Parathyroid adenoma (tissue), 2 donors: ENCODE results near the gene VIT.

Experiments
- H2AFZ ChIP-seq: fragments of 300-600 bp; sonication (generic); one replicate; pipeline ENCODE4 v1.7.0; 2017; ENCODE audit warnings: antibody characterized with exemption, mild to moderate bottlenecking
- H3K27ac ChIP-seq: fragments of 300-600 bp; sonication (generic); one replicate; pipeline ENCODE4 v1.7.0; 2017
- H3K27me3 ChIP-seq: fragments of 300-600 bp; sonication (generic); one replicate; pipeline ENCODE4 v1.7.0; 2017; ENCODE audit warnings: low read length; ENCODE audit not compliant: control insufficient read depth, insufficient read depth
- H3K36me3 ChIP-seq: fragments of 300-600 bp; sonication (generic); one replicate; pipeline ENCODE4 v1.7.0; 2017; ENCODE audit warnings: low read length; ENCODE audit not compliant: control insufficient read depth, insufficient read depth
- H3K4me1 ChIP-seq: fragments of 300-600 bp; sonication (generic); one replicate; pipeline ENCODE4 v1.7.0; 2017; ENCODE audit warnings: control low read depth
- H3K4me2 ChIP-seq: fragments of 300-600 bp; sonication (generic); one replicate; pipeline ENCODE4 v1.7.0; 2017; ENCODE audit warnings: low read length
- H3K4me3 ChIP-seq: fragments of 300-600 bp; sonication (generic); one replicate; pipeline ENCODE4 v1.7.0; 2017; ENCODE audit warnings: low read depth, low read length
- H3K79me2 ChIP-seq: fragments of 300-600 bp; sonication (generic); one replicate; pipeline ENCODE4 v1.7.0; 2017; ENCODE audit warnings: control low read depth
- H3K9ac ChIP-seq: fragments of 300-600 bp; sonication (generic); one replicate; pipeline ENCODE4 v1.7.0; 2017; ENCODE audit warnings: mild to moderate bottlenecking
- H3K9me3 ChIP-seq: fragments of 300-600 bp; sonication (generic); one replicate; pipeline ENCODE4 v1.7.0; 2017; ENCODE audit warnings: low read length; ENCODE audit not compliant: control insufficient read depth
- CTCF ChIP-seq: fragments of 300-600 bp; sonication (generic); IDR thresholded peaks from one replicate; pipeline ENCODE4 v1.7.0; 2017; ENCODE audit warnings: antibody characterized with exemption, mild to moderate bottlenecking
- donor health status: primary hyperparathyroidism.

The VIT gene

GRCh38 chr2:36662638-36663037 lies 33.9 kb upstream of the VIT start:
- Histone ChIP-seq H3K4me3 (no peak overlapping the region), H3K4me1 (no peaks in the 10 kb centered on the region), H3K9me3 (no peaks in the 10 kb centered on the region), H3K36me3 (no peaks in the 10 kb centered on the region), H3K4me2 (no peak overlapping the region), H3K79me2 (no peaks in the 10 kb centered on the region), H2AFZ (no peak overlapping the region), H3K27ac (no peak overlapping the region), H3K9ac (no peak overlapping the region), H3K27me3 (no peaks in the 10 kb centered on the region)
- no peak for TF ChIP-seq CTCF

- H3K9me3 ChIP-seq: no peaks in the 10 kb centered on the region
- no peaks in the 10 kb centered on the region for H3K36me3 ChIP-seq
- H2AFZ ChIP-seq: no peak overlapping the region
- H3K79me2 ChIP-seq: no peaks in the 10 kb centered on the region
- H3K4me1 ChIP-seq: no peaks in the 10 kb centered on the region
- no peak overlapping the region for H3K9ac ChIP-seq
- no peak overlapping the region for H3K4me3 ChIP-seq
- no peak overlapping the region for H3K4me2 ChIP-seq
- no peak overlapping the region for H3K27ac ChIP-seq
- H3K27me3 ChIP-seq: no peaks in the 10 kb centered on the region
- no peak for TF ChIP-seq CTCF
Observed at GRCh38 chr2:36663295-36663694, 33.2 kb upstream of the VIT start.

- no peaks in the 10 kb centered on the region for H3K79me2 ChIP-seq
- H3K4me1 ChIP-seq: no peaks in the 10 kb centered on the region
- H3K27me3 ChIP-seq: no peaks in the 10 kb centered on the region
- no peak overlapping the region for H2AFZ ChIP-seq
- no peak overlapping the region for H3K9ac ChIP-seq
- no peaks in the 10 kb centered on the region for H3K36me3 ChIP-seq
- no peak overlapping the region for H3K4me3 ChIP-seq
- H3K27ac ChIP-seq: no peak overlapping the region
- no peak overlapping the region for H3K4me2 ChIP-seq
- H3K9me3 ChIP-seq: no peaks in the 10 kb centered on the region
- peak; percentile 79 for TF ChIP-seq CTCF
Observed at GRCh38 chr2:36663851-36664695, 32.4 kb upstream of the VIT start.

- Histone ChIP-seq H3K27me3 (no peaks in the 10 kb centered on the region), H3K9ac (no peak overlapping the region), H3K4me3 (no peak overlapping the region), H3K27ac (no peak overlapping the region), H3K9me3 (no peaks in the 10 kb centered on the region), H3K4me1 (no peaks in the 10 kb centered on the region), H3K79me2 (no peaks in the 10 kb centered on the region), H3K36me3 (no peaks in the 10 kb centered on the region), H3K4me2 (no peak overlapping the region), H2AFZ (no peak overlapping the region)
- TF ChIP-seq CTCF: no peak
Observed at GRCh38 chr2:36664696-36665076, 31.8 kb upstream of the VIT start.

- no peak overlapping the region for H2AFZ ChIP-seq
- no peak overlapping the region for H3K9ac ChIP-seq
- no peaks in the 10 kb centered on the region for H3K27me3 ChIP-seq
- no peaks in the 10 kb centered on the region for H3K36me3 ChIP-seq
- H3K27ac ChIP-seq: no peak overlapping the region
- H3K9me3 ChIP-seq: no peaks in the 10 kb centered on the region
- no peaks in the 10 kb centered on the region for H3K79me2 ChIP-seq
- no peak overlapping the region for H3K4me3 ChIP-seq
- H3K4me2 ChIP-seq: no peak overlapping the region
- no peaks in the 10 kb centered on the region for H3K4me1 ChIP-seq
- TF ChIP-seq CTCF: no peak
Observed at GRCh38 chr2:36667931-36668330, 28.6 kb upstream of the VIT start.
